HUES64 (cell line): ENCODE results near the gene SCNN1A.
"Not testable (repeated sequence)": the region's sequence is repeated elsewhere in the genome, so short reads cannot be mapped to it uniquely, and the experiment has no call there.

ENCODE experiments used
- H3K27ac ChIP-seq: 2 replicates; pipeline ENCODE4 v1.7.0; 2013; ENCODE audit warnings: low read depth, low read length, inconsistent platforms
- H3K27me3 ChIP-seq: 2 replicates; pipeline ENCODE4 v1.6.1; 2013; ENCODE audit warnings: mild to moderate bottlenecking, low read length; ENCODE audit not compliant: insufficient read depth
- H3K36me3 ChIP-seq: 2 replicates; pipeline ENCODE4 v1.6.1; 2013; ENCODE audit warnings: mild to moderate bottlenecking, low read length; ENCODE audit not compliant: insufficient read depth
- H3K4me1 ChIP-seq: 2 replicates; pipeline ENCODE4 v1.6.1; 2013; ENCODE audit warnings: mild to moderate bottlenecking, low read length, moderate library complexity; ENCODE audit not compliant: insufficient read depth
- H3K4me3 ChIP-seq: 2 replicates; pipeline ENCODE4 v1.5.1; 2013; ENCODE audit warnings: mild to moderate bottlenecking, low read length, moderate library complexity
- H3K9ac ChIP-seq: 2 replicates; pipeline ENCODE4 v1.6.1; 2013; ENCODE audit warnings: mild to moderate bottlenecking, low read depth, low read length
- H3K9me3 ChIP-seq: 2 replicates; pipeline ENCODE4 v1.6.1; 2013; ENCODE audit warnings: low read depth, low read length; ENCODE audit not compliant: insufficient read depth
- WGBS: fragments of 150-250, 120-280 bp; methylation state at CpG from one replicate; pipeline ENCODE4 v1.1.7; 2013; ENCODE audit warnings: missing lambda C conversion rate; 5-methylcytosine and 5-hydroxymethylcytosine counted together

SCNN1A gene

DNA sequence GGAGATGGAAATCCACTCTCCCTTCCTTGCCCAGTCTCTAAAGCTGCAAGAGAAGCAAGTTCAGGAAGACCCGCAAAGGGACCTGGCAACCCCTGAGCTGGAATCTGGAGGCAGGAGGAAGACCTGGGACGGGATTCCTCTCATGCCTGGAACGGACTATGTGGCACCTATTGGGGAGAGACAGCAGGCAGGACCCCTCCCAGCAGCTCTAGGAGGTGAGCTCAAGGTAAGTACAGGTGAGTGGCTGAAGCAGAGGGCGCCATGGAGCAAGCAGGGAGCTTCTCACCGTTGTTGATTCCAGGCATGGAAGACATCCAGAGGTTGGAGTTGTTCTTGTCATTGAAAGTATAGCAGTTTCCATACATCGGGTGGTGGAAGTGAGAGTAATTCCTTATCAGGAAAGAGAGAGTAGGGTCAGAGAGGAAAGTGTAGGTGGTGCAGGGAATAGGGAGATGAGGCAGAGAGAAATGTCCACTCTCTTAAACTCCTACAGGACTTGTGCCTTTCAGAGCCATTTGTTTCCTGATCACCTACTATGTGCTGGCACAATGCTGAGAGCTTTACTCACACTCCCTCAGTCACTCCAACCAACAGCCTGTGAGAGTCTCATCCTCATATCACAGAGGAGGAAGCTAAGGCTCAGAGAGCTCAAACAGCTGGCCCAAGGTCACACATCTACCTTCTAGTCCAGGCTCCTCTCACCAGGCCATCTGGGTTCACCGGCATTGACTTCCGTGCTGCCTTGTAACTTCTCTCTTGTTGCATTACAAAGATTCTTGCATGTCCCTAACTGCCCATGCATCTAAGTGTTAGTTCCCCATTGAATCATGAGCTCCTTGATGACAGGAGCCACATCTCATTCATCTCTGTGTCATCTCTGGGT, 19.6 kb downstream of the SCNN1A start:
- H3K4me1 ChIP-seq = no peaks in the 10 kb centered on the region
- peaks cover 39% of the 10 kb centered on the region; the same call in 1 of the 2 replicates for H3K36me3 ChIP-seq
- H3K4me3 ChIP-seq = no peak overlapping the region
- H3K9ac ChIP-seq = no peak overlapping the region
- 73% methylated on average over 8 of the region's 8 CpGs for WGBS
- no peak overlapping the region for H3K27ac ChIP-seq
- H3K27me3 ChIP-seq = no peaks in the 10 kb centered on the region
- H3K9me3 ChIP-seq = no peaks in the 10 kb centered on the region

- H3K9ac ChIP-seq = no peak overlapping the region
- H3K4me1 ChIP-seq = no peaks in the 10 kb centered on the region
- H3K27ac ChIP-seq = no peak overlapping the region
- peaks cover 32% of the 10 kb centered on the region; the same call in 1 of the 2 replicates for H3K36me3 ChIP-seq
- no peaks in the 10 kb centered on the region for H3K27me3 ChIP-seq
- no peak overlapping the region for H3K4me3 ChIP-seq
- 92% methylated on average over 10 of the region's 10 CpGs for WGBS
- H3K9me3 ChIP-seq = no peaks in the 10 kb centered on the region
Observed at GRCh38 chr12:6354495-6355393, 20.6 kb downstream of the SCNN1A start.

- H3K36me3 ChIP-seq = peaks cover 44% of the 10 kb centered on the region; the same call in 1 of the 2 replicates
- 89% methylated on average over 9 of the region's 9 CpGs for WGBS
- no peaks in the 10 kb centered on the region for H3K27me3 ChIP-seq
- H3K4me1 ChIP-seq = no peaks in the 10 kb centered on the region
- H3K27ac ChIP-seq = no peak overlapping the region
- no peak overlapping the region for H3K9ac ChIP-seq
- H3K4me3 ChIP-seq = no peak overlapping the region
- no peaks in the 10 kb centered on the region for H3K9me3 ChIP-seq
Observed at GRCh38 chr12:6352193-6353173, 22.9 kb downstream of the SCNN1A start.

DNA sequence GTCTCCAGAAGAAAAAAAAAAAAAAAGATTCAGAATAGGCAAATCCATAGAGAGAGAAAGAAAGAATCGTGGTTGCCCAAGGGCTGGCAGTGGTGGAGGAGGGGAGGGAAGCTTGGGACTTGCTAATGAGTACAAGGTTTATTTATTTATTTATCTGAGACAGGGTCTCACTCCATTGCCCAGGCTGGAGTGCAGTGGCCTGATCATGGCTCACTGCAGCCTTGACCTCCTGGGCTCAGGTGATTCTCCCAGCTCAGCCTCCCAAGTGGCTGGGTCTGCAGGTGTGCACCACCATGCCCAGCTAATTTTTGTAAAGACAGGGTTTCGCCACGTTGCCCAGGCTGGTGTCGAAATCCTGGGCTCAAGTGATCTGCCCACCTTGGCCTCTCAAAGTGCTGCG, 23.7 kb downstream of the SCNN1A start:
- H3K9ac ChIP-seq = no peak overlapping the region
- WGBS = 90% methylated on average over 5 of the region's 5 CpGs
- no peak overlapping the region for H3K27ac ChIP-seq
- H3K4me3 ChIP-seq = no peak overlapping the region
- peaks cover 44% of the 10 kb centered on the region; the same call in 1 of the 2 replicates for H3K36me3 ChIP-seq
- H3K9me3 ChIP-seq = no peaks in the 10 kb centered on the region
- H3K4me1 ChIP-seq = no peaks in the 10 kb centered on the region
- no peaks in the 10 kb centered on the region for H3K27me3 ChIP-seq

GRCh38 chr12:6347367-6348338, 27.7 kb downstream of the SCNN1A start:
- no peaks in the 10 kb centered on the region for H3K9me3 ChIP-seq
- 95% methylated on average over 19 of the region's 19 CpGs for WGBS
- H3K27me3 ChIP-seq = no peaks in the 10 kb centered on the region
- H3K9ac ChIP-seq = no peak overlapping the region
- H3K4me1 ChIP-seq = peaks cover 11% of the 10 kb centered on the region
- peaks cover 21% of the 10 kb centered on the region; the same call in 1 of the 2 replicates for H3K36me3 ChIP-seq
- no peak overlapping the region for H3K27ac ChIP-seq
- H3K4me3 ChIP-seq = no peak overlapping the region

GRCh38 chr12:6346942-6347341, 28.4 kb downstream of the SCNN1A start:
- Histone ChIP-seq H3K9ac (no peak overlapping the region), H3K27me3 (no peaks in the 10 kb centered on the region), H3K4me1 (peaks cover 18% of the 10 kb centered on the region), H3K9me3 (no peaks in the 10 kb centered on the region), H3K27ac (no peak overlapping the region), H3K4me3 (no peak overlapping the region), H3K36me3 (peaks cover 15% of the 10 kb centered on the region; the same call in 1 of the 2 replicates)
- 94% methylated on average over 8 of the region's 8 CpGs for WGBS

- Histone ChIP-seq H3K27me3 (no peaks in the 10 kb centered on the region), H3K4me1 (peaks cover 18% of the 10 kb centered on the region), H3K36me3 (peaks cover 15% of the 10 kb centered on the region; the same call in 1 of the 2 replicates), H3K9ac (no peak overlapping the region), H3K4me3 (no peak overlapping the region), H3K27ac (no peak overlapping the region), H3K9me3 (no peaks in the 10 kb centered on the region)
- 92% methylated on average over 5 of the region's 5 CpGs for WGBS
Observed at GRCh38 chr12:6346235-6346832, 29.0 kb downstream of the SCNN1A start.

DNA sequence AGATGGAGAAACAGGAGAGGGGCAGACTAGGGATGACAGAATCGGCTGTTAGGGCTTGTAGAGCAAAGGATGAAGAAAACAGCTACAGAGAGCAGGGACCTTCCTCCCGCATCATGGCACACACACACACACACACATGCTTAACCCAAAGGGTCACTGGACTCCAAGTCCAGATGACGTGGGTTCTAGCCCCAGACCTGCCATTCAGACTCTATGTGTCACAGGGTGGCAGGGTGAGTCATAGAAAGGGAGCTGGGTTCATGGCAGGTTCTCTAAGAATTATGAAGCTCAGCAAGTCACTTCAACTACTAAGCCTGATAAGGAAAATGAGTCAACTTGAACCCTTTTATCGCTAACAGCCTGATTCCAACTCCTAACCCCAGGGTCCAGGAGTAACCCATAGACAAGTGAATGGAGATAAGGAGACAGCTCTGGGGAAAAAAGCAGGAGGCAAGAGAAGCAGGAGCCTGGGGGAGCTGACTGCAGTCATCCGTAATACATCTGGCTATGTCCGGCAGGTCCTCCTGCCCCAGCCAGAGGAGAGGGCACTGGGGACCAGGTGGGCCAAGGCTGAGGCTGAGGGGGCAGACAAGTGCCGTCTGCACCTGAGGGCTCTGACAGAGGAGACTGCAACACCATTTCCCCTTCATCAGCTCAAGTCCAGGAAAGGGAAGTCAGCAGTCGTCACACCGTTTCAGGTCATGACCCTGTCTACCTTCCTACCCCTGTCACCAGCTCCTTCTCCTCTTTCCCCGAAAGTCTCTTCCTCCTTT, 29.9 kb downstream of the SCNN1A start:
- Histone ChIP-seq H3K36me3 (peaks cover 15% of the 10 kb centered on the region; the same call in 1 of the 2 replicates), H3K27me3 (no peaks in the 10 kb centered on the region), H3K9me3 (no peaks in the 10 kb centered on the region), H3K27ac (no peak overlapping the region), H3K9ac (no peak overlapping the region), H3K4me3 (no peak overlapping the region), H3K4me1 (peaks cover 18% of the 10 kb centered on the region)
- 88% methylated on average over 9 of the region's 10 CpGs for WGBS

DNA sequence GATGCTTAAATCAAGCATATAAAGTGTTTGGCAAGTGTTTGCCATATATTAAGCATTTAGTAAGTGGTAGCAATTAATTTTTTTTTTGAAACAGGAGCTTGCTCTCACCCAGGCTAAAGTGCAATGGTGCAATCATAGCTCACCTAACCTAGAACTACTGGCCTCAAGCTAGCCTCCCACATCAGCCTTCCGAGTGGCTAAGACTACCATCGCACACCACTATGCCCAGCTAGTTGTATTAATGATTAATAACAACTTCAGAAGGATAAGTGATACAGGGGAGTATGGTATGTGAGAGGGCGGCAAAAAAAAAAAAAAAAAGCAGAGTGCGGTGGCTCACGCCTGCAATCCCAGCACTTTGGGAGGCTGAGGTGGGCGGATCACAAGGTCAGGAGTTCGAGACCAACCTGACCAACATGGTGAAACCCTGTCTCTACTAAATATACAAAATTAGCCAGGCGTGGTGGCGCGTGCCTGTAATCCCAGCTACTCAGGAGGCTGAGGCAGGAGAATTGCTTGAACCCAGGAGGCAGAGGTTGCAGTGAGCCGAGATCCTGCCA, 31.2 kb downstream of the SCNN1A start:
- H3K9ac ChIP-seq, H3K9me3 ChIP-seq, H3K4me3 ChIP-seq, H3K27me3 ChIP-seq, H3K27ac ChIP-seq: not testable (repeated sequence)
- H3K4me1 ChIP-seq = peaks cover 26% of the 10 kb centered on the region
- peaks cover 13% of the 10 kb centered on the region; the same call in 1 of the 2 replicates for H3K36me3 ChIP-seq
- 89% methylated on average over 9 of the region's 11 CpGs for WGBS
